ENCODE data around the gene CFC1. TPM values are rescaled to one million over a fixed set of nuclear protein-coding genes. Genes with fewer than 3 reads are reported as not detected.
"Not testable (repeated sequence)": the region's sequence is repeated elsewhere in the genome, so short reads cannot be mapped to it uniquely, and the experiment has no call there.

CFC1 gene
- not detected for polyA plus RNA-seq (ENCODE audit: insufficient read length)

DNA sequence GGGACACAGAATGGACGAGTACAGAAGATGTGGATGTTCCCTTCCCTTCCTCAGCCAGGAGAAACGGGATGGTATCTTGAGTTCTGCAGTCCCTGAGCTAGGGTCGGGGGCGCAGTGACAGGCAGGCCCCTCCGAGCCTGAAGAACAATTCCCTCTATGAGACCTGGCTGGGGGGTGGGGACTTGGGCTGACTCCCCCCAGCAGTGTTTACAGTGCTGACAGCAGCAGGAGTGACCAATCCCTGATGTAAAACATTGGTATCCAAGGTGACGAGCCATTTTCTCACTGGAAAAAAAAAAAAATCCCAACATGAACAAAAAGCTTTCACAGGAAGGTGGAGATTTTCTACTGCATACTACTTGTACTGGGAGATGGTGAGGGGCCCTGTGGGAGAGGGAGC is at the start of gene CFC1:
Gene CFC1, minus strand, starts transcription at position 183 of the 400 bp plus-strand sequence. CDS start 288 bp downstream, outside the sequence.
- DNase-seq (ENCODE audit: low read depth), result not testable (repeated sequence)

DNA sequence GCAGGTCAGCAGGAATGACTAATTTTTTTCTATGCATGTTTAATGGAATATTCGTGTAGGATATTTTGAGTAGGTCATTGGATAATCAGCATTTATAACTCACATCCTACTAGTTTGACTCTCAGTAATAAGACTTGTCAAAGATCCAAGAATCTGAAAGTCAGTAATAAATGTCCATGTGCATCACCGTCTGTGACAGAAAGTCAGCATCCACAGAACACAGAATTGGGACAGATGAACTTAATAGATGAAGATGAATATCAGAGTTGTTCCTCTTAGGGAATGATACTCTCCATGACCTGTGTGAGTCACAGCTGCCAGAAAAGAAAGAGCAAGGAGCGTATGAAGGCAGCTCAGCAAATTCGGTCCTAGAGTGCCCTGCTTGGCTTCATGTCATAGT is 42.3 kb upstream of the CFC1 start:
- not testable (repeated sequence) for DNase-seq (ENCODE audit: low read depth)

DNA sequence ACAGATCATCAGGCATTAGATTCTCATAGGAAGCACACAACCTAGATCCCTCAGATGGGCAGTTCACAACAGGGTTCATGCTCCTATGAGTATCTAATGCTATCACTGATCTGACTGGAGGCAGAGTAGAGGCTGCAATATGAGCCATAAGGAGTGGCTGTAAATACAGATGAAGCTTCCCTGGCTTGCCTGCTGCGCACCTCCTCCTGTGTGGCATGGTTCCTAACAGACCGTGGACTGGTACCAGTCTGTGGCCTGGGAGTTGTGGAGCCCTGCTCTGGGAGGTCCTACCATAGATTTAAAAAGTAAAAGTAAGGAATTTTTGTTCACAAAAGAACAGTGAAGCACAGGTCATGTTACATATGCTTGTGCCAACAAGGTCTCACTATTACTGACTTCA is 39.6 kb upstream of the CFC1 start:
- DNase-seq (ENCODE audit: low read depth), result not testable (repeated sequence)

DNA sequence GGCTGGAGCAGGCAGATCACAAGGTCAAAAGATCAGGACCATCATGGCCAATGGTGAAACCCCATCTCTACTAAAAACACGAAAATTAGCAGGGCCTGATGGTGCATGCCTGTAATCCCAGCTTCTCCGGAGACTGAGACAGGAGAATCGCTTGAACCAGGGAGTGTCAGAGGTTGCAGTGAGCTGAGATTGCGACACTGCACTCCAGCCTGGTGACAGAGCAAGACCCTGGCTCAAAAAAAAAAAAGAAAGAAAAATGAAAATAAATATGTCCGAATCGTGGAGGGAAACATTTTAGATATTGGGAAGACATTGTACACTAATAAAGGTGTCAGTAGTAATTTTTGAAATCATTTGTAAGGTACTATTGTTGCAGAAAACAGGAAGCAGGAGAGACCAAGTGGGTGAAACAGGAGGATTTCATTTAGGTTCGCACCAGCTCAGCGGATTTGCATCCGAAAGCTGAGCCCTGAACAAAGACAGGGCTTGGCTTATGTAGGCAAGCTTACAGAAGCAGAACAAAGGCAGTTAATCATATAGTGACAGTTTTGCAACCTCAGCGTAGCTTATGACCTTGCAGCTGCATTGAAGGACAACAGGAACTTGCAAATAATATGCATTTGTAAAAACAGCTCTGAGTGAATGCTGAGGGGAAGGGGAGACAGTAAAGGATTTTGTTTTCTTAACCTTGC is 29.6 kb upstream of the CFC1 start:
- not testable (repeated sequence) for DNase-seq (ENCODE audit: low read depth)

DNA sequence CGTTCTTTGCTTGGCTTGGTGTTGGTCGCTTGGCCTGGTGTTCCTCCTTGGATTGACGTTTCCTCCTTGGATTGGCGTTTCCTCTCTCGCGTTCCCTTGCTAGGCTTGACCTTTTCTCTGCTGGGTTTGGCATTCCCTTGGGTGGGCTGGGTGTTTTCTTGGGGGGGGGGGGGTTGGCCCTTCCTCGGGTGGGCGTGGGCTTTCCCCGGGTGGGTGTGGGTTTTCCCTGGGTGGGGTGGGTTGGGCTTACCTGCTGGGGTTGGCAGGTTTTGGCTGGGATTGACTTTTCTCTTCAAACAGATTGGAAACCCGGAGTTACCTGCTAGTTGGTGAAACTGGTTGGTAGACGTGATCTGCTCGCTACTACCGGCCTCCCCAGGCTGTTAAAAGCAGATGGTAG is 11.8 kb upstream of the CFC1 start, which contains the start of gene POTEJ:
Gene POTEJ, plus strand, starts transcription at position 301 of the 400 bp plus-strand sequence. Its CDS starts 93 bp downstream, at position 394.
- not testable (repeated sequence) for DNase-seq (ENCODE audit: low read depth)

DNA sequence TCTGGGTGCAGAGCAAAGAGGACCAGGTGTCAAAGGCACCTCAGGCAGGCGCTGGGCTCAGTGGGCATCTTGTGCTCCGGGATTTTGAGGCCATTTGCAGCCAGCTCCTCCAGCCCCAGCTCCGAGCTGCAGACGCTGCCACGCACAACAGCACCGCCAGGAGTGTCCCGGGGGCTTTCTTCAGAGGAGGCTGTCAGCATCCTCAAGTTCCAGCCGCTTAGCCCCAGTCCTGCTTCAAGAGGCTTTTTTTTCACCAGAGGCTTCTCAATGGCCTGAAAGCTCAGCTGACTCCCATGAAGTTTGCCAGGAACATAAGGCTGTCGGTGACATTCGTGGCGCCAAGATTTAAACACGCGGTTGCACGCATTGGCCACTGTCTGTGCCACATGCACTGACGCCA is 11.1 kb upstream of the CFC1 start:
- DNase-seq (ENCODE audit: low read depth), result not testable (repeated sequence)

DNA sequence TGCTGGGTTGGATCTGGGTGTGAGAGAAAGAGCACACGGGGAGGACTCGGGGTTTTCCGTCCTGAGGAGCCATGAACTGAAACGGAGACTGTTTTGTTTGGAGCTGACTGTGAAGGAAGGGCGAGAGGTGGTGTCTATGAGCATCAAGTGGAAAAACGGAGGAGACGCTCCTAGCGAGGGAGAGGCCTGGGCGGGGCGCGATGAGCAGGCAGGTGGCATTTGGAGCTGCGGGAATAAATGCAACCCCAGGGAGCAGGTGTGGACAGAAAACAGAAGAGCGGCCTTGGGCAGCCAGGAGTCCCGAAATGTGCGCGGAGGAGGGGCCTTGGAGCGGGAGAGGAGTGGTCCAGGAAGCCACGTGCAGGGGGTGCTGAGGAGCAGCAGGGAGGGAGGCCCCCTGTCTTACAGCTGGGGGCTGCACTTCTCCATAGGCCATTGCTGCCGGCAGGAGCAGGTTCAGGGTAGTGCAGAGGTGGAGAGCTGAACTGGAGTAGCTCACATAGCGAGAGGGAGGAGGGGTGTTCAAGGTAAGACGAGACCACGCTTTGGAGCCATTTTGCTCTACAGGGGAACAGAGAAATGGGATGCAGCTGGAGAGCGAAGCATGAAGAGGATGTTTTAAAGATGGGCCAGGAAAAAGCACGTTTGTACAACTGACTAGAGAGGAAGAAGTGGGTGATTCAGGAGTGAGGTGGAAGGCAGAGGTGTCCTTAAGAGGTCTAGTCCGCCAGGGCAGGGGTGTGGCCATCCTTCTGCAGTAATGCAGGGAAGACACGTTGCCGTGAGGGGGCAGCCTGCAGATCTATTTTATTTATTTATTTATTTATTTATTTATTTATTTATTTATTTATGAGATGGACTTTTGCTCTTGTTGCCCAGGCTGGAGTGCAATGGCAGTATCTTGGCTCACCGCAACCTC is 9.9 kb upstream of the CFC1 start:
- not testable (repeated sequence) for DNase-seq (ENCODE audit: low read depth)

DNA sequence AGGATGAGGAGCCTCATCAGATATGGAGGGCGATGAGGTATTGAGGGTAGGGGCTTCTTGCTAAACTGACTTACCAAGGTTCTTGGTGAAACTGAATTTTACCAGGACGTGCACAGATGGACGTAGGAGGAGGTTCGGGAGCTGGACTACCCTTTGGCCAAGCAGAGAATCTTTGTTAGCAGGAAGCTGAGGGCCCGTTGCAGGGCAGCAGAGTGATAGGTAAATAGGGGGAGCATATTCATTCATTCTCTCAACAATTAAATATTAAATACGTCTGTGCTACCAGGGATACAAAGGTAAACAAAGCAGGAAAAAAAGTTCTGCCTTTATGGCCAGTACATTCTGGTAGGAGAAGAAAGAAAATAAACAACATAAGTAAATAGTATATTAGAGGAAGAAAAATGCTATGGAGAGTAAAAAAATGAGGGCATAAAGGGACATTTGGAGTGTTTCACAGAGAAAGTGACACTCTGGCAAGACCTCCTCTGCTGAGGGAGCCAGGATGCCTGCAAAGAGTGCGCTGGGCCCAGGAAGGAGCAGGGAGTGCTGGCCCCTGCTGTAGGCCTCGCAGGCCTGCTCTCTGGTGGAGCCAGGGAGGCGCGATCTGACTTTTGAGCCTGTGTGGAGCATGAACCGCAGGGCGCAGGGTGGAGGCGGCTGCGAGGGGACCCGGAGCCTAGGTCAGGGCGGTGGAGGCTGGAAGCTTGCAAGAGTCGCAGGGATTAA is 9.1 kb upstream of the CFC1 start:
- not testable (repeated sequence) for DNase-seq (ENCODE audit: low read depth)

DNA sequence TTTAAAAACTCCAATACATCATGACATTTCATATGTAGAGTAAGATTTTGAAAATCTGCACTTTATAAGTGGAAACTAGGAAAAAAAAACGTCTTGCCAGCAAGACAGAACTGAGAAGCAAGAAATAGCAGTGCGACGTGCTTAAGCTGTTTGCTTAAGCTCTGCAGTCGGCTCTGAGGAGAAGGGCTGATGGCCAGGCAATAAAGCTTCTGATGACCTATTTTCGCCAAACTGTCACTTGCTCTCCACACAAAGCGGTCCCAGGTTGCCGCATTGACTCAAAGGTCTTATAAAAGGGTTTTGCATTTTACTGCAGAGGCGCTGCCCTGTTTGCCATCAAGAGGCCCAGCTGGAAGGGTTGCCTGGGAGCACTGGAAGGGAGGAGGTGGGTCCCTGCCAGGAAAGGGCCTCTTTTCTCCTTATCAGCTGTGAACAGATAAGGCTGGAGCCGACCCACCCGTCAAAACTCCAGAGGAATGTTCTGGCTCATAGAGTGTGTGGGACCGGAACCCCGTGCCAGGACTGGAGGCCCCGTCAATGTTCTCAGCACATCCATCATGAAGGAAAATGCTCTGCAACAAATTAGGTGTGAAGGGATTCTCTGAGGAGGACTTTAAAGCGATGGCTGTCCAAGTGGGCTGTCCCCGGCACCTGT is 2.4 kb upstream of the CFC1 start:
- DNase-seq (ENCODE audit: low read depth), result not testable (repeated sequence)

DNA sequence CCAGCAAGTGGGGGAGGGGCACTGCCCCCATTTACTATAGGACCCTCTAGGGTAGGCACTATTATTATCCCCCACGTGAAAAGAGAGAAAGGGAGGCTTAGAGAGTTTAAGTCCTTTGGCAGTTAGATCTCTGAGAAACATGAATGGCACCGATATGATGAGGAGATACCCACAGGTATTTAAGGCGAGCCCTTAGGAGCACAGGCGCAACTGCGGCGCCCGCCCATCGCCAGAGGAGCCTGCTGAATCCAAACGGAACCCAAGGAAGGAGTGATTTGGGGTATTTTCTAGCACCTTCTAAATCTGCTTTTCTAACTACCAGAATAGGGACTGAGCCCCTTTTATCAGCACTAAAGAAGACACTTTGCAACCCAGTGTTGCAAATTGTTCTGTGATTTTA is 551 bp upstream of the CFC1 start:
- not testable (repeated sequence) for DNase-seq (ENCODE audit: low read depth)

DNA sequence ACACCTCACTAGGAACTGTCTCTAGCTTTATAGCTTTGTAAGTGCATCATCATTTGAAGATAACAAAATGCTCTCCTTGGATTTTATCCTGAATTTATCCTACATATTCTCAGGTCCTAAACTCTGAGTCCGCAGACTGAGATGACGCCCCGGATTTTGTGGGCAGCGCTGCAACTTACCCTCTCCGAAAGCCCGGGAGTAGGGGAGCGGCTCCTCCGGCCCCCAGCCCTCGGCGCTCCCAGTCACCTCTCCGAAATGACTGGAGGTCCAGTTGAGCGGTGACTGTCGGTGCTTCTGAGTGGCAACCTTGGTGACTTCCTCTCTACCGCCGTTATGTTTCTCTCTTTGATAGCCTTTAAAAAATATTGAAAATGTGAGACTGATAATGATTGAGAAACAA is 912 bp downstream of the CFC1 start:
- not testable (repeated sequence) for DNase-seq (ENCODE audit: low read depth)

DNA sequence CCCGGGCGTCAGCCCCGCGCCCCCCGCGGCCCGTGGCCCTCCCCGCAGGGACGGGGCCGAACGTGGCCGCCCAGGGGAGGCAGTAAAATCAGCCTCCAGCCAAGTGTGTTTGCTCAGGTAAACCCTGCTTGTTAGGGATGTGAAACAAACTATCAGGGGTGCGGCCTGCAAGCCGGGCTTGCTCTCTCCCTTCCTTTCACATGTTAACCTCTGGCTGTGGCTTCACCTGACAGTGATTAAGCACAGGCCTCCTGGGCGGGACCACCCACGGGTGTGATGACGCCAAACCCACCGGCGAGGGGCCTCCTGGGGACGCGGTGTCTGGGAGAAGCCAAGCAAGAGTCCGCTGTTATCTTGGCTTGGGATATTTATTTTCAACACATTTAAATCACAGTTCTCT is 1.4 kb downstream of the CFC1 start:
- DNase-seq (ENCODE audit: low read depth), result not testable (repeated sequence)

DNA sequence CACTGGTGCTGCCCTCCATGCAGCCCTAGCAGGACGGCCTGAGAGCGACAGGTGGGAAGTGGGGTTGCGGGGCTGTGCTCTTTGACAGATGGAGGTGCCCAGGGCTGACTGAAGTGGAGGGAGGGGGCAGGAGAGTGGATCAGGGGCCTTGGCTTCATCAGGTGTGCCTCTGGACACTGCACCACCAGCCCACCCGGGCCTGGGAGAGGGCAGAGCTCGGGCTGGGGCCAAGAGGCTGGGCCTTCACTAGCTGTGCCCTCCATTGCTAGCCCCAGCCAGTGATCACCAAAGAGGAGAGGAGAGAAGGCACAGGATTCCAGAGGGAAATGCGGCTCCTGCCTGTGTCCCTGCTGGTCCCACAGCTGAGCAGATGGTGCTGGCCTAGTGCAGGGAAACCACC is 2.6 kb downstream of the CFC1 start:
- DNase-seq (ENCODE audit: low read depth), result not testable (repeated sequence)

DNA sequence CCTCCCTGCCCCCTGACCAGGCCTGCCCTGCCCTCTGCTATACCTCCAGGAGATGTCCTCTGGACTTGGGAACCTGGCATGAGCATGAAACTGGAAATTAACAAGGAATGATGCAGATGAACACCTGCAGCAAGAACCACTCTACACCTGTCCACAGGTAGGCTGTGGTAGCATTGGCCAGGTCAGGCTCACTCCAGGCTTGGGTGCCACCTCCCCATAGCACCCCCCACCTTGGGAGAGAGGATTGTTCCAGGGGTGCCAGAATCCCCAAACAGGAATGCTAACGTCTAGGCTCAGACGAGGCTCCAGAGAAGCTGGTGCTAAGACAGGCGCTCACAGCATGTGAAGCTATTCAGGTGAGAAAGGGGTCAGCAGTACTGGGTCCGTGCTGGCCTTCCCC is 5.4 kb downstream of the CFC1 start:
- DNase-seq (ENCODE audit: low read depth), result not testable (repeated sequence)

DNA sequence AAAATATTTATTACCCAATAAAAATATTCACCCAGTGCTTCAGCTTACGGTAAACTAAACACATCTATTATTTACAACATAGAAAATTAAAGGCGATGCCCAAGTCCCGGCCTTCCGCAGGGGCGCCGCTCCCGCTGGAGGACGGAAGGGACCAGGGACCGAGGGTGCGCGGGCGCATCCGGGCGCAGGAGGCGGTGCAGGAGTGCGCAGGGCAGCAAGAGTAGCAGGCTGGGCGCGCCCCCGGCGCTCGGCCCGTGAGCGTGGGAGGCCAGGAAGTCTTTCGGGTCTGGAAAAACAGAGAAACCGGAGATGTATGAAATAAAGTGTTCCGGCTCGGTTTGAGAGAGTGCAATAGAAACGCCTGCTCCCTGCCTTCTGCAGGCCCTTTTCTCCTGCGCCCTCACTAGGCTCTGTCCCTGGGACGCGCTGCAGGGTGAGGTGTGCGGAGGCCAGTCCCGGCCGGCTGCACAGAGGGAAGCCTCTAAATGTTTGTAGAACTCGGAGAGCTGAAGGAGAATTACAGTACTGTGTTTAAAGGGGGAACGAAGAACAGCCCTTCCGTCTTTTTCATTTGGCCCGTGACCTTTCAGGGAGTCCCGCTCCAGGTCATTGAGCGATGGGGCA is 6.5 kb downstream of the CFC1 start:
- not testable (repeated sequence) for DNase-seq (ENCODE audit: low read depth)

DNA sequence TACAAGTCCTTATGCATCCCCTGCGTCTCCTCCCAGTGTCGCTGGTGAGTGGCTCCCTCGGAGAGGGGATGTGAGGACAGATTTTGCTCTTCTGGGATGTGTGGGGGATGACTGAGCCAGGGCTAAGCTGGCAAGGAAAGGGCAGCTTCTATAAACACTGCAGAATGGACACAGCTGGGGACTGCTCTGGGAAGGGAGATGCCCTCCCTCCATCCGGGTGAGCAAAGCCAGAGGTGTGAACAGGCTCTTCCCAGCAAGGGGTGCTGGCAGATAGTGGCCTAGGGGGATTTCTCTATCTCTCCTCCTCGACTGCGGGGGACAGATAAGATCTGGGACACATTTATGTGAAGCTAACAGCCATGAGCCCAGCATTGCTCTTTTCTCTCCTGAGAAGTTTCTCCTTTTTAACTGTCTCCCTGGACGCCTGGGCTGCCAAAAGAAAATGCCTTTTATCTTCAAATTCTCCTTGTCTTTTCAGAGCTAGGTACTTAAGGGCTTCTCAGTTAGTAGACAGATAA is 8.5 kb downstream of the CFC1 start:
- not testable (repeated sequence) for DNase-seq (ENCODE audit: low read depth)

DNA sequence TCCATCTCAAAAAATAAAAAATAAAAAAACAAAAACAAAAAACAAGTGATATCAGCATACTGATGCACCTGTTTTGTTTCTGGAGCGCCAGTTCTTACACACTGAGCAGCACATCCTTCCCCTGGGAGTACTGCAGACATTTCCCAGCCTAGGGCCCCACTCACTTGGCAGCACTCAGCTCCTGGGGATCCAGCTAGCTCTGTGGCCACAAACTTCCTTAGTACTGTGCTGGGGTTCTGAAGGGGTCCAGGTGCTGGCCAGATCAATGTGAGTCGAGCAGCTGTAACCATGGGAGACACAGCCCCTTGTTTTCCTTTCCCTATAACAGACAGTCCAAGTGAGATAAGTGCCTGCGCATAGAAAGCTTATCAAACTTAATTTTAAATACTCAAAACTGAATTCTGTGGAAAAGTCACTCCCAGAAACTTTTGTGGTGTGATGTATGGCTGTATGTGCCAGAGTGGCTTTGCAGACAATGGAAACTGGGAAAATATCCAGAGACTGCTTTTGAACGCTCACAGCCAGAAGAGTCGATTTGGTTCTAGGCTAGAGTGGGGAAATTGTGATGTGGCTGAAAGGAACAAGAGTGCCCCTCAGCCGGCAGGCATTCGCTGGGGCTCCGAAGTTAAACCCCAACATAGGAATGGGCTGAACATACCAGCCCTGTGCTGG is 9.1 kb downstream of the CFC1 start:
- not testable (repeated sequence) for DNase-seq (ENCODE audit: low read depth)

DNA sequence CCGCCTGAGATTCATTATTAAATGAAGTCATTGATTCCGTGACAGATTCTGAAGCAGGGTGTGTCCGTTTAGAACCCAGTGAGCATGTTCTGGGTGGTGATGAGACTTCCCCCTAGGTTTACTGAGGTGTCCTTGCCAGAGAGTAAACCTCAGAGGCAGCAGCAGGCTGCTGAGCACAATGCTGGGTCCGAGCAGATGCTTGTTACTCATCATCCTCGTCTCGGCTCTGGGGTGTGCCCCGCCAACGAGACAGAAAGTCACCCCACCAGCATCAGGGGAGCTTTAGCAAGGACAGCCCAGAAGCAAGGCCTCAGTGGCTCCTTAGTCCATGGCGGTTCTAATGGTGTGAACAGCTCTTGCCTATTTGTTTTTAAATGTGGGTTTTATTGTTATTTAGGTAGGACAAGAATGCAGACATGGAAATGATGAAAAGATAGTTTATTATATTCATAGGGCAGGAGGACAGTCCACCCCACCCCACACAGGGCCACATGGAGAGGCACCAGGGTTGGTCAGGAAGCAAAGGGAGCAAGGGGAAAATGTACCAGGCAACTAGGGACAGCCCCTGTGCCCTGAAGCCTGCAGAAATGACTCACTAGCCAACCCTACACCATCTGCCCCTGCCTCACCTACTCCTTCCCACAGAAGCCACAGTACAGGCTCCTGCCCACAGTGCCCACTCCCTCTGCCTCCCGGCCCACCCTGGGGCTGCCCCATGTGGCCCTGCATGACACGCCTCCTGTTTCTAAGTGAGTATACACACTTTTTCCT is 10.5 kb downstream of the CFC1 start:
- DNase-seq (ENCODE audit: low read depth), result not testable (repeated sequence)

DNA sequence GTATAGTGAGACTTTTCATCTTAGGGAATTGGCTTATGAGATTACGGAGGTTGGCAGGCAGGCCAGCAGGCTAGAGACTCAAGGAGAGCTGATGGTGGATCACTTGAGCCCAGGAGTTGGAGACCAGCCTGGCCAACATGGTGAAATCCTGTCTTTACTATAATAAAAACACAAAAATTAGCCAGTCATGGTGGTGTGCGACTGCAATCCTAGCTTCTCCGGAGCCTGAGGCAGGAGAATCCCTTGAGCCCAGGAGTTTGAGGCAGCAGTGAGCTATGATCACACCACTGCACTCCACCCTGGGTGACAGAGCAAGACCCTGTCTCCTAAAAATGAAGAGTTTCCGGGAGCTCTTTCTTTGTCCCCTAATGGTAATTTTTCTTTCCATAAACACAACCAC is 14.6 kb downstream of the CFC1 start:
- DNase-seq (ENCODE audit: low read depth), result not testable (repeated sequence)
